ENCODE data around the gene NDUFA12.

NDUFA12 gene

GRCh38 chr12:94930772-94931171 lies 72.7 kb downstream of the NDUFA12 start:
- DNase-seq, result no peak

DNA sequence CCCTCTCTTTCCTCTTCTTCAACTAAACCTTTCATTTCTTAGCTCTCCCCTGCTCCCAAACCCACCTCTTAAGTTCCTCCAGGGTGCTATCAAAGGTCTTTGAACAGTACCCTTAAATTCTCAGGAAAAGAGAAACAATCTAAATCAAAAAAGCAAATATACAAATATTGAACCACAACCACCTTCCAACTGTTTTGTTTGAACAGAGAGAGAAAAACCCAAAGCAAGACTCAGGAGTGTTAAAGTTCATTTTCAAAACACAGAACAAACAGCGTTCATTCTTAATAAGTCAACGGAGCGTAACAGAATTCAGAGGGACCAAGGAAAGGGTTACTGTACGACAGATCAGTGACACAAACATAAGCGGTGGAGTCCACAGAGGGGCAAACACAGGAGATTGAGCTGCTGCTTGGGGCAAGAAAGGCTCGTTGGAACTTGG lies 73.3 kb downstream of the NDUFA12 start:
- DNase-seq, result no peak

DNA sequence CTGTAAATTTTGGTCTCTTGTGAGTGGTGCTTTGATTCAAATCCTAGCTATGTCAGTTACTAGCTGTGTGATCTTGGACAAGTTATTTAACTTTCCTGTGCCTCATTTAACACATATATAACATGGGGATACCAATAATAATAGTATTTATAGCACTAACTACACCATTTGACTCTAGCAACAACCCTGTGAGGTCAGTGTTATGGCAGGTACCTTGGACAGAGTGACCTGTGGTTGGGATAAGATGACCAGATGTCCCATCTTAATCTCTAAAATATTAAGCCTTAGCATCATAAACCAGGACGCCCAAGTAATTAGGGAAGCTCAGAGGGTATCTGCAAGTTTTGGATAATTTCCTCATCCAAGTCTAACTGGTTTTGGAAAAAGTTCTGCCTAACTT lies 73.7 kb downstream of the NDUFA12 start:
- DNase-seq, result no peak

- no peak for DNase-seq
Measured at GRCh38 chr12:94925729-94926128, 77.8 kb downstream of the NDUFA12 start.

DNA sequence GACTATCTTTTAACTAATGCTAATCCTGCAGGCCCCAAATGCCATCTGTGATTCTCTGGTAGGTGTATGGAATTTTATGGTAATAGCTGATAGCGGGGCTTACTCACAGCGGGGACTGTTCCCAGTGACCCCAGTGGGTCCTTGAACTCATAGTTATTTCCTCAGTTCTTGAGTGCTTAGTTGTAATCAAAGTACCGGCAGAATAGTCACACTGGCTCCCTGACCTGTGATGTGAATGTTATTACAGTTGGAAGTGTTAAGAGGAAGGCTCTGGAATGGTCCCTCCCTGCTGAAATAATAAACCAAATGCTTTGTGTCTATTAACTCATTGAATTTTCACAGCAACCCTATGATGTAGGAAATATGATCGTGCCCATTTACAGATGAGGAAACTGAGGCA lies 78.3 kb downstream of the NDUFA12 start:
- no peak for DNase-seq

DNA sequence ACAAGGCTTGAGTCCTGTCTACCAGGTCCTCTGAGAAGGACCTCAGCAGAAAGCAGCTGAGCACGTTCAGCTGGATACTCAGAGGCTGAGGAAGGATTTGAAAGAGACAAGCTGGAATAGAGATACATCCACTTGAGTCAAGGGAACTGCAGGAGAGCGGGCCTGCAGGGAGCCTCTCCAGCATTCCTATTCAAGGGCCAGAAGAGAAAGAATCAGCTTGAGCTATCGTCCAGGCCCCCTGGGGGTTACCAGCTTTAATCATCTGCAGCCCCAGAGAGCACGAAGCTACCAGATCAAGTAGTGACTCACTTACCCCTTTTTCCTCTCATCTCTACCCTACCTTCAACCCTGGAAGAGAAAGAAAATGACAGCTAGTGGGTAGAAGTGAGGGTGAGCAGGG lies 80.9 kb downstream of the NDUFA12 start:
- DNase-seq, result no peak
